Measurements from ENCODE around the gene SYCN.
"Not testable (repeated sequence)": the region's sequence is repeated elsewhere in the genome, so short reads cannot be mapped to it uniquely, and the experiment has no call there.

The SYCN gene

DNA sequence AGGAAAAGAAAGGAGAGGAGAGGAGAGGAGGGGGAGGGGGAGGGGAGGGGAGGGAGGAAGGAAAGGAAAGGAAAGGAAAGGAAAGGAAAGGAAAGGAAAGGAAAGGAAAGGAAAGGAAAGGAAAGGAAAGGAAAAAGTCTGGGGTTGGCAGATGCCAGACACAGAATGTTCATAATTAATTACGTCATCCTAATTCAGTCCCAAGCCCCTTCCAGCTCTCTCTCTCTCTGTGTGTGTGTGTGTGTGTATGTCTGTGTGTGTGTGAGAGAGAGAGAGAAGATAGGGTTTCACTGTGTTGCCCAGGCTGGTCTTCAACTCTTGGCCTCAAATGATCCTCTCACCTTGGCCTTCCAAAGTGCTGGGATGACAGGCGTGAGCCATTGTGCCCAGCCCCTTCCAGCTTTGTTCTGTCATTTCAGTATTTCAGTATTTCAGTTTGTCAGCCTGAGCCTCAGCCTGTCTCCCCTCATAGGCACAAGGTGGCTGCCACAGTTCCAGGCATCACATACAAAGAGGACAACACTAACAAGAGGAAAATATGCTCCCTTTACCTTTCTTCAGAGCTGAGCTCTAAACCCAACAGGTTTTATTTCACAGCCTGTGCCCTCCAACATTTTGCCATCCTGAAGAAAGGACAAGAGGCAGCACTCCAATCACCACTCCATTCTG lies 26.2 kb upstream of the SYCN start:
- Histone ChIP-seq H3K9me3 (ENCODE audit: control insufficient read depth in 5 of 5, low read length in 5 of 5) (peaks cover 0 to 6% (median 4%) of the 10 kb centered on the region in 5 donors), H3K27ac (ENCODE audit: low read depth, low read length) (no peak overlapping the region), H3K9ac (ENCODE audit: low read length in 5 of 5) (no peak overlapping the region), H3K36me3 (ENCODE audit: control insufficient read depth in 5 of 5, insufficient read depth in 5 of 5, low read length in 5 of 5) (no peaks in the 10 kb centered on the region), H3K4me3 (ENCODE audit: low read depth in 1 of 5, low read length in 5 of 5) (no peak overlapping the region), H3K27me3 (ENCODE audit: control insufficient read depth in 5 of 5, insufficient read depth in 4 of 5, low read length in 5 of 5) (peaks cover 0 to 3% (median 0%) of the 10 kb centered on the region in 5 donors), H3K4me1 (ENCODE audit: control insufficient read depth in 5 of 5, insufficient read depth in 5 of 5, low read length in 5 of 5) (no peaks in the 10 kb centered on the region)

DNA sequence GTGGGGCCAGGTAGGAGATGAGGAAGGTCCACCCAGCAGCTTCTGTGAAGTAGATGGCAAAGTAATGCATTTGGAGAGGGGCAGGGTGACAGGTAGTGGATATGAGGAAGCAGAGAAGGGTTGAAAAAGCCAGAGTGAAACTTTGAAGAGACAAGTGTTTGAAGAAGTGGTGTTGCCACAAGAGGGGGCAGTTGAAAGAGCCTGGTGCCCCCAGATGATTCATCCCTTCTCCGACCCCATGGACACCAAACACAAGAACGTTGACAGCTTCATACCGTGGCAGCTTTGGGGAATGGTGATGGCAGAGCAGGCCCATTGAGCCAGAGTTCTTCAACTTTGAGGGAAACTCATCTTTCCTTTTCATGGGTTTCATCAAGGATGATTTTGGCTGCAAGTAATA lies 20.8 kb upstream of the SYCN start:
- Histone ChIP-seq H3K4me3 (ENCODE audit: low read depth in 1 of 5, low read length in 5 of 5) (no peak overlapping the region), H3K4me1 (ENCODE audit: control insufficient read depth in 5 of 5, insufficient read depth in 5 of 5, low read length in 5 of 5) (no peaks in the 10 kb centered on the region), H3K27ac (ENCODE audit: low read depth, low read length) (no peak overlapping the region), H3K27me3 (ENCODE audit: control insufficient read depth in 5 of 5, insufficient read depth in 4 of 5, low read length in 5 of 5) (peaks cover 0 to 5% (median 2%) of the 10 kb centered on the region in 5 donors), H3K9ac (ENCODE audit: low read length in 5 of 5) (no peak overlapping the region), H3K36me3 (ENCODE audit: control insufficient read depth in 5 of 5, insufficient read depth in 5 of 5, low read length in 5 of 5) (no peaks in the 10 kb centered on the region), H3K9me3 (ENCODE audit: control insufficient read depth in 5 of 5, low read length in 5 of 5) (no peaks in the 10 kb centered on the region)

DNA sequence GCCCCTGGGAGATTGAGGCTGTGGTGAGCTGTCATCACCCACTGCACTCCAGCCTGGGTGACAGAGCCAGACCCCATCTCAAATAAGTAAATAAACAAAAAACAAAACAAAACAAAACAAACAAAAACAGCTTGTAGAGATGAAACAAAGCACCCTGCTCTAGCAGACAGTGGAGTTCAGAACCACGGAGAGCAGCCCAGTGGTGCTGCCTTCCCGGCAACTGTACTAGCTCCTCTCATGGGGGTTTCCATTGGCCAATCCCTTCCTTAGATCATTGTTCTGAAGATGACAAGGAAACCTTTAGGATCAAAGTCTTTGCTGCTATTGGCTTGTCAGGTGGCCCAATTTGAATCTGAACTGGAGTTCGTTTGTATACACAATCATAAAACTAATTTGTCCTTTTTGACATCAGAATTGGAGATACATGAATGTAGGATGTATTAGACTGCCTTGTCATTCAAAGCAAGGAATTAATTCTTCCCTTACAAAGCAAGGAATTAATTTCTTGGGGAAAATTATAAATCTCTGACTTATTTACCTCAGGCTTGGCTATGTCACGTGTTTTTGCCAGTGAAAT lies 19.7 kb upstream of the SYCN start:
- Histone ChIP-seq H3K27me3 (ENCODE audit: control insufficient read depth in 5 of 5, insufficient read depth in 4 of 5, low read length in 5 of 5) (peaks cover 0 to 5% (median 2%) of the 10 kb centered on the region in 5 donors), H3K9ac (ENCODE audit: low read length in 5 of 5) (no peak overlapping the region), H3K4me3 (ENCODE audit: low read depth in 1 of 5, low read length in 5 of 5) (no peak overlapping the region), H3K9me3 (ENCODE audit: control insufficient read depth in 5 of 5, low read length in 5 of 5) (no peaks in the 10 kb centered on the region), H3K36me3 (ENCODE audit: control insufficient read depth in 5 of 5, insufficient read depth in 5 of 5, low read length in 5 of 5) (no peaks in the 10 kb centered on the region), H3K4me1 (ENCODE audit: control insufficient read depth in 5 of 5, insufficient read depth in 5 of 5, low read length in 5 of 5) (no peaks in the 10 kb centered on the region), H3K27ac (ENCODE audit: low read depth, low read length) (no peak overlapping the region)

DNA sequence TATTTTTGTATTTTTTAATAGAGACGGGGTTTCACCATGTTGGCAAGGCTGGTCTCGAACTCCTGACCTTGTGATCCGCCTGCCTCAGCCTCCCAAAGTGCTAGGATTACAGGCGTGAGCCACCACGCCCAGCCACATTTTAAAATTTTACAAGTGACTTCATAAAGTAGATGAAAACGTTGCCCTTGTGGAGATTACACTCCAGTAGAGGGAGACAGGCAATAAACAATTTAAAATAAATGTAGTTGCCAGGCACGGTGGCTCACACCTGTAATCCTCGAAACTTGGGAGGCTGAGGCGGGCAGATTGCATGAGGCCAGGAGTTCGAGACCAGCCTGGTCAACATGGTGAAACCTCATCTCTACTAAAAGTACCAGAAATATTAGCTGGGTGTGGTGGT lies 15.0 kb upstream of the SYCN start:
- H3K9me3 ChIP-seq (ENCODE audit: control insufficient read depth in 5 of 5, low read length in 5 of 5); H3K4me3 ChIP-seq (ENCODE audit: low read depth in 1 of 5, low read length in 5 of 5); H3K27me3 ChIP-seq (ENCODE audit: control insufficient read depth in 5 of 5, insufficient read depth in 4 of 5, low read length in 5 of 5); H3K27ac ChIP-seq (ENCODE audit: low read depth, low read length); H3K9ac ChIP-seq (ENCODE audit: low read length in 5 of 5); H3K4me1 ChIP-seq (ENCODE audit: control insufficient read depth in 5 of 5, insufficient read depth in 5 of 5, low read length in 5 of 5); H3K36me3 ChIP-seq (ENCODE audit: control insufficient read depth in 5 of 5, insufficient read depth in 5 of 5, low read length in 5 of 5): not testable (repeated sequence)

DNA sequence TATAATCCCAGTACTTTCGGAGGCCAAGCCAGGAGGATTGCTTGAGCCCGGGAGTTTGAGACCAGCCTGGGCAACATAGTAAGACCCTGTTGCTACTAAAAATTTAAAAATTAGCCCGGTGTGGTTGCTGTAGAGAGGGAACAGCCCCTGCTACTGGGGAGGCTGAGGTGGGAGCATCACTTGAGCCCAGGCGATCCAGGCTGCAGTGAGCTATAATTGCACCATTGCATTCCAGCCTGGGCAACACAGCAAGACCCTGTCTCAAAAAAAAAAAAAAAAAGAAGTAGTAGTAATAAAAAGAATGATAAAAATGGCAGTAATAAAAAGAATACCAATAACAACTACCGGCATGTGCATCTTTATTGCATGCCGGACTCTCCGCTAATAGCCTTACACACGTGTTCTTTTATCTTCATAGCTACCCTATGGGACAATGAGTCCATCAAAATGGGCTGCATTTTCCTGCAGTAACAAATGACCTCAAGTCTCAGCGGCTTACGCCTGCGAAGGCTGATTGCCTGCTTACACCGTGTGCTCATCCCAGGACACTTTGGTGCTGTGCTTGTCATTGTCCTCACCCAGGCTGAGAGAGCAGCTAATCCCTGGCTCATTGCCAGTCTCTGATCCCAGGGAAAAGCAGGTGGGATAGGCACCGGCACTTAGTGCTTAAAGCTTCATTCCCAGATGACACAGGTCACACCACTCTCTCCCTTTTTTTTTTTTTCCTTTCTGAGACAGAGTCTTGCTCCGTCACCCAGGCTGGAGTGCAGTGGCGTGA lies 14.4 kb upstream of the SYCN start:
- peaks cover 0 to 4% (median 0%) of the 10 kb centered on the region in 5 donors for H3K4me1 ChIP-seq (ENCODE audit: control insufficient read depth in 5 of 5, insufficient read depth in 5 of 5, low read length in 5 of 5)
- no peaks in the 10 kb centered on the region for H3K36me3 ChIP-seq (ENCODE audit: control insufficient read depth in 5 of 5, insufficient read depth in 5 of 5, low read length in 5 of 5)
- H3K9me3 ChIP-seq (ENCODE audit: control insufficient read depth in 5 of 5, low read length in 5 of 5) = peaks cover 0 to 7% (median 6%) of the 10 kb centered on the region in 5 donors
- peaks cover 0 to 4% (median 2%) of the 10 kb centered on the region in 5 donors for H3K27me3 ChIP-seq (ENCODE audit: control insufficient read depth in 5 of 5, insufficient read depth in 4 of 5, low read length in 5 of 5)
- H3K27ac ChIP-seq (ENCODE audit: low read depth, low read length) = no peak overlapping the region
- H3K9ac ChIP-seq (ENCODE audit: low read length in 5 of 5) = no peak overlapping the region
- H3K4me3 ChIP-seq (ENCODE audit: low read depth in 1 of 5, low read length in 5 of 5) = no peak overlapping the region

DNA sequence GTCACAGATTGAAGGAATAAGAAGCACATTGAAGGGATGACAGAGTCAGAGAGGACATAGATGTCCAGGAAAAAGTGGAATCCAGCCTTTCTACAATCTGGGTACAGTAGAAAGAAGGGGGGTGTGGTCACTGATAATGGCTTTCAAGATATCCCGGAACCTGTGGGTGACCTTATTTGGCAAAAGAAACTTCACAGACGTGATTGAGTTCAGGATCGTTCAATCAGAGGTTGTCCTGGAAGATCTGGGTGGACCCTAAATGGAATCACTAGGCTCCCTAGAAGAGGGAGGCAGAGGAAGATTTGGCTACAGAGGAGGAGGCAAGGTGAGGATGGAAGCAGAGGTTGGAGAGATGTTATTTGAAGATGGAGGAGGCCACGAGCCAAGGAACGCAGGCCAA lies 13.0 kb upstream of the SYCN start:
- Histone ChIP-seq H3K4me1 (ENCODE audit: control insufficient read depth in 5 of 5, insufficient read depth in 5 of 5, low read length in 5 of 5) (peaks cover 0 to 4% (median 0%) of the 10 kb centered on the region in 5 donors), H3K27ac (ENCODE audit: low read depth, low read length) (no peak overlapping the region), H3K9me3 (ENCODE audit: control insufficient read depth in 5 of 5, low read length in 5 of 5) (peaks cover 0 to 7% (median 6%) of the 10 kb centered on the region in 5 donors), H3K9ac (ENCODE audit: low read length in 5 of 5) (no peak overlapping the region), H3K36me3 (ENCODE audit: control insufficient read depth in 5 of 5, insufficient read depth in 5 of 5, low read length in 5 of 5) (no peaks in the 10 kb centered on the region), H3K27me3 (ENCODE audit: control insufficient read depth in 5 of 5, insufficient read depth in 4 of 5, low read length in 5 of 5) (peaks cover 0 to 4% (median 2%) of the 10 kb centered on the region in 5 donors), H3K4me3 (ENCODE audit: low read depth in 1 of 5, low read length in 5 of 5) (no peak overlapping the region)

DNA sequence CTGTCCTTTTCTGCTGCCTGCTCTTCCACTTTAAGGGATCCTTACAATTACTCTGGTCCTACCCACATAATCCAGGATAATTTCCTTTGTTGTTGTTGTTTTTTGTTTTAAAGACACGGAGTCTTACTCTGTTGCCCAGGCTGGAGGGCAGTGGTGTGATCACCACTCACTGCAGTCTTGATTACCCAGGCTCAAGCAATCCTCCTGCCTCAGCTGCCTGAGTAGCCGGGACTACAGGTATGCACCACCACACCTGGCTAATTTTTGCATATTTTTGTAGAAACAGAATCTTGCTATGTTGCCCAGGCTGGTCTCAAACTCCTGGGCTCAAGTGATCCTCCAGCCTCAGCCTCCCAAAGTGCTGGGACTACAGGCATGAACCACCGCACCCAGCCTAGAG lies 11.3 kb upstream of the SYCN start:
- H3K36me3 ChIP-seq (ENCODE audit: control insufficient read depth in 5 of 5, insufficient read depth in 5 of 5, low read length in 5 of 5); H3K4me3 ChIP-seq (ENCODE audit: low read depth in 1 of 5, low read length in 5 of 5); H3K4me1 ChIP-seq (ENCODE audit: control insufficient read depth in 5 of 5, insufficient read depth in 5 of 5, low read length in 5 of 5); H3K27me3 ChIP-seq (ENCODE audit: control insufficient read depth in 5 of 5, insufficient read depth in 4 of 5, low read length in 5 of 5); H3K9me3 ChIP-seq (ENCODE audit: control insufficient read depth in 5 of 5, low read length in 5 of 5); H3K9ac ChIP-seq (ENCODE audit: low read length in 5 of 5); H3K27ac ChIP-seq (ENCODE audit: low read depth, low read length): not testable (repeated sequence)

DNA sequence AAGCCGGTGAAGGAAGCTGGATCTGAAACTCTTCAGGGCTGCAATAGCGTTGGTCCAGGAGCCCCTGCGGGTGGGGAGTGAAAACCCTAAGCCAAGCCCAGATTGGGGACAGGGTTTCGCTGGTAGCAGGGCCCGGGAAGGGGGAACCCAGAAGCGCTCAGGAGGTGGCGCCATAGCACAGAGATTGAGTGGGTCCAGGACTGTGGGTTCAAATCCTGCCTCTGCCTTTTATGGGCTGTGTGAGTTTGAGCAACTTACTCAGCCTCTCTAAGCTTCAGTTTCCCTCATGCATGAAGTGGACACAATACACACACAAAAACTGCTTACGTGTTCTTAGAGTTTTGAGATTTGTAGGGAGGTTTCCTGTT lies 8.3 kb upstream of the SYCN start:
- peaks cover 0 to 8% (median 6%) of the 10 kb centered on the region in 5 donors for H3K27me3 ChIP-seq (ENCODE audit: control insufficient read depth in 5 of 5, insufficient read depth in 4 of 5, low read length in 5 of 5)
- peaks cover 0 to 7% (median 6%) of the 10 kb centered on the region in 5 donors for H3K9me3 ChIP-seq (ENCODE audit: control insufficient read depth in 5 of 5, low read length in 5 of 5)
- H3K36me3 ChIP-seq (ENCODE audit: control insufficient read depth in 5 of 5, insufficient read depth in 5 of 5, low read length in 5 of 5) = no peaks in the 10 kb centered on the region
- H3K9ac ChIP-seq (ENCODE audit: low read length in 5 of 5) = no peak overlapping the region
- H3K4me1 ChIP-seq (ENCODE audit: control insufficient read depth in 5 of 5, insufficient read depth in 5 of 5, low read length in 5 of 5) = no peaks in the 10 kb centered on the region
- no peak overlapping the region for H3K27ac ChIP-seq (ENCODE audit: low read depth, low read length)
- no peak overlapping the region for H3K4me3 ChIP-seq (ENCODE audit: low read depth in 1 of 5, low read length in 5 of 5)

DNA sequence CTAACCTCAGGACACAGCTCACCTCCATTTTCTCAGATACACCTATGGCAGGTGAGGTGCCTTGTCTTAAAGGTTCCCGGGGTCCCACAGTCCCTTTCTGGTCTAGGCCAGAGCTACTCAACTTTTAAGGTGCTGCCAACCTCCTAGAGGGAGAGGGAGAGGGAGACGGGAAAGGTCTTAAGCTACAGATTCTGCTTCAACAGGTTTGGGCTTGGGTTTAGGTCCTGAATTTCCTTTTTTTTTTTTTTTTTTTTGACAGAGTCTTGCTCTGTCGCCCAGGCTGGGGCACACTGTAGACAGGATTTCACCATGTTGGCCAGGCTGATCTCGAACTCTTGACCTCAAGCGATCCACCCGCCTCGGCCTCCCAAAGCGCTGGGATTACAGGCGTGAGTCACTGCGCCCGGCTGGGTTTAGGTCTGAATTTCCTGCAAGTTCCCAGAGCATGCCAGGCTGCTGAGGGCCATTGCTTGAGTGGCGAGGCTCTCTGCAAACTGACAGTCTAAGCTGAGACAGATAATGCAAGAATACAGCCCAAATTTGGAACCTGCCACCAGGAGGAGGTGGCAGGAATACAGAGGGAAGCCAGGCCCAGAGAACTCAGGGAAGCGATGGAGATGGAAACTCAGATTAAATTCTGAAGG lies 7.8 kb upstream of the SYCN start:
- Histone ChIP-seq H3K4me3 (ENCODE audit: low read depth in 1 of 5, low read length in 5 of 5) (no peak overlapping the region), H3K27me3 (ENCODE audit: control insufficient read depth in 5 of 5, insufficient read depth in 4 of 5, low read length in 5 of 5) (peaks cover 0 to 9% (median 6%) of the 10 kb centered on the region in 5 donors), H3K9me3 (ENCODE audit: control insufficient read depth in 5 of 5, low read length in 5 of 5) (peaks cover 0 to 7% (median 6%) of the 10 kb centered on the region in 5 donors), H3K36me3 (ENCODE audit: control insufficient read depth in 5 of 5, insufficient read depth in 5 of 5, low read length in 5 of 5) (no peaks in the 10 kb centered on the region), H3K9ac (ENCODE audit: low read length in 5 of 5) (no peak overlapping the region), H3K4me1 (ENCODE audit: control insufficient read depth in 5 of 5, insufficient read depth in 5 of 5, low read length in 5 of 5) (no peaks in the 10 kb centered on the region), H3K27ac (ENCODE audit: low read depth, low read length) (no peak overlapping the region)

DNA sequence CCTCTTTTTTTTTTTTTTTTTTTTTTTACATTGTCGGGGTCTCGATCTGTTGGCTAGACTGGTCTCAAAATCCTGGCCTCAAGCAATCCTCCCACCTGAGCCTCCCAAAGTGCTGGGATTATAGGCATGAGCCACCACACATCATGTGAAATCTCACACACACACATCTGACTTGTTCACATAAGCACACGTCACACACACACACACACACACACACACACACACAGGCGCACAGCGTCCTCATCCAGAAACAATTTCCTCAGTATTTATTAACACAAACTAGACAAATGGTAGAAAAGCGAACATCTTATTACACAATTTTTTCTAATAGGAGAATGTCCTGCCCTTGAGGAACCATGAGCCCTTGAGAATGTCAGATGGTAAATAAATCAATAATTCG lies 5.1 kb upstream of the SYCN start:
- Histone ChIP-seq H3K9ac (ENCODE audit: low read length in 5 of 5) (no peak overlapping the region), H3K9me3 (ENCODE audit: control insufficient read depth in 5 of 5, low read length in 5 of 5) (no peaks in the 10 kb centered on the region), H3K4me1 (ENCODE audit: control insufficient read depth in 5 of 5, insufficient read depth in 5 of 5, low read length in 5 of 5) (no peaks in the 10 kb centered on the region), H3K4me3 (ENCODE audit: low read depth in 1 of 5, low read length in 5 of 5) (no peak overlapping the region), H3K27ac (ENCODE audit: low read depth, low read length) (no peak overlapping the region), H3K27me3 (ENCODE audit: control insufficient read depth in 5 of 5, insufficient read depth in 4 of 5, low read length in 5 of 5) (peaks cover 0 to 11% (median 9%) of the 10 kb centered on the region in 5 donors), H3K36me3 (ENCODE audit: control insufficient read depth in 5 of 5, insufficient read depth in 5 of 5, low read length in 5 of 5) (no peaks in the 10 kb centered on the region)

Data from subcutaneous abdominal adipose tissue (tissue), 5 donors.